ENCODE measurements around the gene PDSS2. TPM values are rescaled to one million over a fixed set of nuclear protein-coding genes. Genes with fewer than 3 reads are reported as not detected.

The PDSS2 gene
- total and polyA plus RNA-seq, 9 of the 15 experiments (the other 6 are each of a cell fraction or from before 2014, with no cell fraction given) = 5.8 to 21.1 (median 12.0) TPM

- TF ChIP-seq CTCF (IDR thresholded peaks at IDR 0.05 in 2 of 3, conservative IDR thresholded peaks at IDR 0.05 in 1 of 3; ENCODE audit: insufficient read depth in 2 of 3, low read depth in 1 of 3, low read length in 3 of 3) (no peak), ZNF764 (CRISPR knock-in tag; IDR thresholded peaks at IDR 0.05; ENCODE audit: low read depth) (no peak), CBFA2T2 (conservative IDR thresholded peaks at IDR 0.05) (no peak), SLC30A9 (CRISPR knock-in tag; IDR thresholded peaks at IDR 0.05) (no peak), FOSL1 (tag; conservative IDR thresholded peaks at IDR 0.05) (no peak)
Measured at GRCh38 chr6:107314531-107314939, 144.8 kb downstream of the PDSS2 start (continued).

DNA sequence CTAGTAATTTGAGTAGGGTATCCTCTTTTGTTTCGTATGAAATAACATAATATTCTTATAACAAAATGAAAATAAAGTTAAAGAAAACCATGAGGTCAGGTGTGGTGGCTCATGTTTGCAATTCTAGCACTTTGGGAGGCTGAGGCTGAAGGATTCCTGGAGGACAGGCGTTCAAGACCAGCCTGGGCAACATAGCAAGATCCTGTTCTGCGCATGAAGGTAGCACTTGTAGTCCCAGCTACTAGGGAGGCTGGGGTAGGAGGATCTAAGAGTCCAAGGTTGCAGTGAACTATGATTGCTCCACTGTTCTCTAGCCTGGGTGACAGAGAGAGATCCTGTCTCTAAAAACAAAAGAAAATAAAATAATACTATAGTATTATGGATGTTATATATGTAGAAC is 145.6 kb downstream of the PDSS2 start:
- ATAC-seq (no peak), DNase-seq (ENCODE audit: extremely low read depth in 1 of 4, low spot score in 3 of 4) (no peak), FAIRE-seq (no peak)
- H3K79me2 ChIP-seq (ENCODE audit: control insufficient read depth, insufficient read depth, low read length) = no peaks in the 10 kb centered on the region
- 72% methylated on average over 3 of the region's 3 CpGs for WGBS (ENCODE audit: insufficient coverage, low coverage, missing lambda C conversion rate)
- TF ChIP-seq TAF7 (tag; IDR thresholded peaks at IDR 0.05) (no peak), ZNF121 (CRISPR knock-in tag; conservative IDR thresholded peaks at IDR 0.05) (0 out of 2 replicates have a peak, but pooled peaks have one; percentile 11), HDAC2 (IDR thresholded peaks at IDR 0.05) (no peak)
- no peaks in the 10 kb centered on the region for H3K9me1 ChIP-seq (ENCODE audit: control insufficient read depth, insufficient read depth, low read length)
- no peaks in the 10 kb centered on the region for H3K4me1 ChIP-seq (replicated peaks in 1 of 2; ENCODE audit: control insufficient read depth in 2 of 2, insufficient read depth in 2 of 2, low read length in 2 of 2)
- no peak overlapping the region for H3K4me3 ChIP-seq
- CTCF ChIA-PET (ENCODE audit: low intra/inter-chr PET ratio) = no interaction called here
- BruUV-seq (replicated peaks) = no TSS peak
- H3K9me3 ChIP-seq (replicated peaks; ENCODE audit: control insufficient read depth, insufficient read depth, low read depth, low read length) = no peaks in the 10 kb centered on the region
- H3K4me2 ChIP-seq (ENCODE audit: insufficient read depth, low read length) = no peak overlapping the region
- no peak overlapping the region for H3K9ac ChIP-seq (ENCODE audit: insufficient read depth in 1 of 2, low read depth in 2 of 2, low read length in 2 of 2)
- intact Hi-C loops (cut with micrococcal nuclease) (no loop called here), in situ Hi-C loops (cut with MboI) (no loop called here)
- no peaks in the 10 kb centered on the region for H4K20me1 ChIP-seq (replicated peaks; ENCODE audit: control insufficient read depth, insufficient read depth, low read length)
- no peak overlapping the region for H2AFZ ChIP-seq (ENCODE audit: low read depth, low read length)
- POLR2A ChIA-PET = no interaction called here
- no peaks in the 10 kb centered on the region for H3K36me3 ChIP-seq (ENCODE audit: control insufficient read depth, insufficient read depth, low read length)
- H3K27me3 ChIP-seq (ENCODE audit: control insufficient read depth in 2 of 2, insufficient read depth in 2 of 2, low read length in 2 of 2) = no peaks in the 10 kb centered on the region
- H3K27ac ChIP-seq (ENCODE audit: extremely low read depth, low read depth, low read length) = no peak overlapping the region
